GM21526 (cell line): Measurements from ENCODE around the gene TMEFF1.
A peak's percentile ranks its signal among the peaks of the same experiment; 100 is the strongest.
"Not testable (repeated sequence)": the region's sequence is repeated elsewhere in the genome, so short reads cannot be mapped to it uniquely, and the experiment has no call there.

Experiments
- ATAC-seq: cut with Tn5 transposase; IDR thresholded peaks from one replicate; pipeline ENCODE4 v1.9.1; 2021; ENCODE audit warnings: moderate library complexity; ENCODE audit not compliant: unreplicated experiment, low FRiP score

Gene TMEFF1

GRCh38 chr9:100472788-100473275 lies at the start of gene TMEFF1:
TSS of gene TMEFF1 (plus strand) at chr9:100473149. CDS start at chr9:100473545, 396 bp downstream.
- peak; percentile 58 for ATAC-seq

GRCh38 chr9:100425758-100426157 lies 47.2 kb upstream of the TMEFF1 start:
- no peak for ATAC-seq

- no peak for ATAC-seq
Observed at GRCh38 chr9:100426189-100426529, 46.8 kb upstream of the TMEFF1 start.

GRCh38 chr9:100426530-100427365 lies 46.2 kb upstream of the TMEFF1 start, which contains the start of gene MSANTD3:
TSS of gene MSANTD3 (plus strand) at chr9:100427143. CDS start at chr9:100441939, 14,796 bp downstream.
- peak; percentile 70 for ATAC-seq

- ATAC-seq: peak; percentile 45
Observed at GRCh38 chr9:100427366-100428263, 45.3 kb upstream of the TMEFF1 start.

GRCh38 chr9:100428871-100429654 lies 43.9 kb upstream of the TMEFF1 start:
- no peak for ATAC-seq

- no peak for ATAC-seq
Observed at GRCh38 chr9:100430286-100430940, 42.5 kb upstream of the TMEFF1 start.

- no peak for ATAC-seq
Observed at GRCh38 chr9:100431886-100432285, 41.1 kb upstream of the TMEFF1 start.

- no peak for ATAC-seq
Observed at GRCh38 chr9:100432736-100433135, 40.2 kb upstream of the TMEFF1 start.

GRCh38 chr9:100436571-100436970 lies 36.4 kb upstream of the TMEFF1 start:
- ATAC-seq: no peak

- peak; percentile 70 for ATAC-seq
Observed at GRCh38 chr9:100437860-100438805, 34.8 kb upstream of the TMEFF1 start.

- no peak for ATAC-seq
Observed at GRCh38 chr9:100440071-100440470, 32.9 kb upstream of the TMEFF1 start.

GRCh38 chr9:100440487-100440886 lies 32.5 kb upstream of the TMEFF1 start:
- ATAC-seq: not testable (repeated sequence)

GRCh38 chr9:100441911-100442361 lies 31.0 kb upstream of the TMEFF1 start:
- ATAC-seq: no peak

GRCh38 chr9:100443781-100444768 lies 28.9 kb upstream of the TMEFF1 start:
- no peak for ATAC-seq

- ATAC-seq: no peak
Observed at GRCh38 chr9:100445161-100445902, 27.6 kb upstream of the TMEFF1 start.
